Measurements from ENCODE around the gene RNF151.

RNF151 gene

DNA sequence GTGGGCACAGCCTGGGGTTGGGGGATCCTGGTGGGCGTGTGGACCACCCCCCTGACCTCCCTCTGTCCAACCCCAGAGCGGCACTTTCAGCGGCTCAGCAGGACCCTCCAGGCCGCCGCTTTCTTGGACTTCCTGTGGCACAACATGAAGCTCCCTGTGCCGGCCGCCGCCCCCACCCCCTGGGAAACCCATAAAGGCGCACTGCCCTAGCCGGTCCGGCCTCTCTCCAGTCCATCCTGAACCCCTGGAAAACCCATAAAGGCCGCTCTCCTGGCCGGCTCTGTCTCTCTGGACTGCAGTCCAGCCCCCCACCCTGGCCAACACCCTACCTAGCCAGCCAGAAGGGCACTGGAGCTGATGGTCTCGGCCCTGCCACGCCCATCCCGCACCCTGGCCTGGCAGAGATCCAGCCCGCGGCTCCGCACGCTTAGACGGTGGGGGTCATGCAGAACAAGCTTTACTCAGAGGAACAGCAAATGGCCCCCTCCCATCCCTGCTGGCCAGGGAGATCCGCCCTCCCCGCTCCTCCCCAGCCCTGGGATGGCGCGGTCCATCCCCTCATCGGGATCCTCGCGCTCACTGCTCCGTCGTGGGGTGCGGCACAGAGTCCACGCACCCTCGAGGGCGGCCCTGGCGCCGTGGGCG lies 11.9 kb downstream of the RNF151 start:
- no peak for DNase-seq

GRCh38 chr16:1979271-1980029 lies 12.8 kb downstream of the RNF151 start:
- peak; percentile 28 to 82 for DNase-seq

- peak in 1 of 2 experiments; percentile 53 for DNase-seq
Observed at GRCh38 chr16:1980030-1980769, 13.5 kb downstream of the RNF151 start.

- no peak for DNase-seq
Observed at GRCh38 chr16:1980770-1981087, 14.1 kb downstream of the RNF151 start.

DNA sequence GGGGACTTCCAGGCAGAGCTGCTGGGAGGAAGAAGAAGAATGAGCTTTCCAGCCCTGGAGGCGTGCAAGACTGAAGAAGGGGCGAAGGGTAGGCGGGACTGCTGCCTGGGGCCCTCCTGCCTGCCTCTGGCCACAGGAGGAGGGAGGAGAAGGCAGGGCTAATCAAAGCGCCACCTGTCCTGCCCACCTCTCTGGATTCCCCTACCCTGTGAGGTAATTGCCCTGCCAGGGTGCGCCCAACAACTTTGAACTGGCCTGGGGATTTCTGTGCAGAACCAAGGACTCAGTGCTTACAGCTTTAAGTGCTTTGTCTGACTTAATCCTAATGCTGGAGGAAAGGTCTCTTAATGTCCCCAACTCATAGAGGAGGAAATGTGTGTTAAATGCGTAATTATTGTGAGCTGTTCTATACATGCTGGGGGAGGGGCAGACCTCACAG lies 14.8 kb downstream of the RNF151 start, which contains the start of gene NOXO1:
Gene NOXO1, minus strand, starts transcription at position 72 of the 439 bp plus-strand sequence. CDS start 290 bp downstream, outside the sequence.
- peak in 1 of 2 experiments; percentile 60 for DNase-seq

- DNase-seq = peak; percentile 83 to 88
Observed at GRCh38 chr16:1982013-1982433, 15.4 kb downstream of the RNF151 start.

DNA sequence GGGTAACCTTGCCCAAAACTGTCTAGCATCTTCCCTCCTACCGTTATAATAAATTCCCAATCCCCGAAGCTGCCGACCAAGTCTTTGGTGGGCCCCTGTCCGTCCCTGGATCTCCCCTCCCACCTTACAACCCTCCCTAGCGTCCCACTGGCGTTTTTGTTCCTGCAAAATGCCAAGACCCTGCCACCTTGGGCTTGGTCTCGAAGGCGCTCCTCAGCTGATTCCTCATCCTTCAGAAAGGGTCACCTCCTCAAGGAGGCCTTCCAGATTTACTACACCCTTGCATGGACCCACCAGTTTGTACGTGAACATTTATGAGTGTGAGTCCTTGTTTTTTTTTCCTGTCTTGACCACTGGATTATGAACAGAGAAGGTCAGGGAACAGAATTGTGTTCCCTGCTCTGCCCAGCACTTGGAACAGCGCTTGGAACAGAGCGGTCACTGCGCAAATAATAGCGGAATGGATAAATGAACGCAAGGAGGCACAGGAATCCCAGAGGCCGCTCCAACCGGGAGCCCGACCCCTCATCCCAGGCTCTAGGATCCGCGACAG lies 16.4 kb downstream of the RNF151 start:
- DNase-seq = no peak

DNA sequence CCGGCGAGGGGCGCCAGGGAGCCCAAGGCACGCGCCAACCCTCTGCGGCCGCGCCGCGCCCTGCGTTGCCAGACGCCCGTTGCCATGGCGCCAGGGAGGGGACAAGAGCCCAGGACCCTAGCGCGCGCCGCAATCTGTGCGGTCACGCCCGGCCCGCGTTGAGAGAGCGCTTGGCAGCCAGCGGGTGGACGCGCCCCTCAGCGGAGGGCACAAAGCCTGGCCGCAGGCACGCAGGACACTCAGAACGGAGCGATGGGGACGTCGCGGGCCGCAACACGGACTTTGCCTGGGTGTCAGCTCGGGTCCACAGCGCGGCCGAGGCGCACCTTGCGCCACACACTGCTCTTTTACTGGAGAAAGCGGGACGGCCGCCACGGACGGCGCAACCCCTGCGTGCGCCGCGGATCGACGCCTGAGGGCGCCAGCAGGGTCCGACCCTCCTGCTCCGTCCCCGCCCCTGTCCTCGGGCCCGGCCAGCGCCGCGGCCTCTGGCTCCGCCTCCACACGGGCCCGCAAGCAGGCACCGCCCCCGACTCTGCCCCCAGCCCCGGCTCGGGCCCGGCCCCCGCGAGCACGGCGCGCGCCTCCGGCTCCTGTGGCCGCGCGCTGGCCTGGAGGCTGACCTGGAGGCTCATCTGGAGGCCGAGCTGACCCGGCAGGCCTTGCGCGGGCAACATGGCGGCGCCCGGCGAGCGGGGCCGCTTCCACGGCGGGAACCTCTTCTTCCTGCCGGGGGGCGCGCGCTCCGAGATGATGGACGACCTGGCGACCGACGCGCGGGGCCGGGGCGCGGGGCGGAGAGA lies 17.1 kb downstream of the RNF151 start, which contains the start of gene GFER:
Gene GFER, plus strand, starts transcription at position 650 of the 803 bp plus-strand sequence. Its CDS starts 26 bp downstream, at position 676.
- DNase-seq = peak; percentile 70 to 89

DNA sequence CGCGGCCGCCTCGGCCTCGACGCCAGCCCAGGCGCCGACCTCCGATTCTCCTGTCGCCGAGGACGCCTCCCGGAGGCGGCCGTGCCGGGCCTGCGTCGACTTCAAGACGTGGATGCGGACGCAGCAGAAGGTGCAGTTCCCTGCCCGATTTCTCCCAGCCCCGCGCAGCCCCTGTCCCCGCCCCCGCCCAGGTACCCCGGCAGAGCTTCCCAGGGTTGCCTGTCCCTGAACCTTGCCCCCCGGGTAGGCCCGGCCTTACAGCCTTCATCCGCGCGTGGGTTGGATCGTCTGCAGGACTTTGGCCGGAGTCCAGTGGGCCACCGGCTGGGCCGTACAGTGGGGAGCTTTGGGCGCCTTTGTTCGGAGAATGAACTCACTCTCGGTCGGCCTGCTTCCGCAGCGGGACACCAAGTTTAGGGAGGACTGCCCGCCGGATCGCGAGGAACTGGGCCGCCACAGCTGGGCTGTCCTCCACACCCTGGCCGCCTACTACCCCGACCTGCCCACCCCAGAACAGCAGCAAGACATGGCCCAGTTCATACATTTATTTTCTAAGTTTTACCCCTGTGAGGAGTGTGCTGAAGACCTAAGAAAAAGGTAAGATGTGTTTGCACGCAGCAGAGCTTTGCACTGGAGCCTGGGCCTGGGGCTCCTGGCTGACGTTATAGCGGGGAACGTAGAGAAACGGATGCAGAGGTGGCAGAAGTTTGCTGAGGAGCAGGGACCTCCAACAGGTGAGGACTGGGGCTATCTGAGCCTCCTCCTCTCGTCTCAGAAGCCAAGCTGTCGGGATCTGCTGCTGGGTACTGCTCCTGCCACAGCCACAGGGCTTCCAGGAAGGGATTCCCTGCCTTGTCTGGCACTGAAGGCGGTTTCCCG lies 17.9 kb downstream of the RNF151 start:
- peak in 1 of 2 experiments; percentile 58 for DNase-seq

DNA sequence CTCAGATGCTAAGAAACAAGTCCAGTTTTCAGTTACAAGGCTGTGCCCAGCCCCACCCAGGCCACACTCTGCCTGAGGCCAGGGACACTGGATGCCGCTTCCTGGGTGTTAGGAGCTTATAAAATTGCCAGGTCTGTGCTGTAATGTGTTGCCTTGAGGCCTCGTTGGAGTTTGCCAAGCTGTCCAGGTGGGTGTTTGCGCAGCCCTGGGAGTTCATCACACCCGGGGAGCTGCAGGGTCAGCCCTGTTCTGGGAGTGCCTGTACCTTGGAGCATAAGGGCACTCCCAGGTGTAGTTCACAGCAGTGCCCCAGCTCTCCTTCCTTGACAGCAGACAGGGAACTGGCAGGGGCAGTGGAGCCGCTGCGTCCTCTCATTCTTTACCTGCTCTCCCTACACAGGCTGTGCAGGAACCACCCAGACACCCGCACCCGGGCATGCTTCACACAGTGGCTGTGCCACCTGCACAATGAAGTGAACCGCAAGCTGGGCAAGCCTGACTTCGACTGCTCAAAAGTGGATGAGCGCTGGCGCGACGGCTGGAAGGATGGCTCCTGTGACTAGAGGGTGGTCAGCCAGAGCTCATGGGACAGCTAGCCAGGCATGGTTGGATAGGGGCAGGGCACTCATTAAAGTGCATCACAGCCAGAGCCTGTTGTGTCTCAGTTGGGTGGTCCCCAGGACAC lies 19.0 kb downstream of the RNF151 start:
- no peak for DNase-seq

GRCh38 chr16:1987198-1987597 lies 20.5 kb downstream of the RNF151 start:
- no peak for DNase-seq

DNA sequence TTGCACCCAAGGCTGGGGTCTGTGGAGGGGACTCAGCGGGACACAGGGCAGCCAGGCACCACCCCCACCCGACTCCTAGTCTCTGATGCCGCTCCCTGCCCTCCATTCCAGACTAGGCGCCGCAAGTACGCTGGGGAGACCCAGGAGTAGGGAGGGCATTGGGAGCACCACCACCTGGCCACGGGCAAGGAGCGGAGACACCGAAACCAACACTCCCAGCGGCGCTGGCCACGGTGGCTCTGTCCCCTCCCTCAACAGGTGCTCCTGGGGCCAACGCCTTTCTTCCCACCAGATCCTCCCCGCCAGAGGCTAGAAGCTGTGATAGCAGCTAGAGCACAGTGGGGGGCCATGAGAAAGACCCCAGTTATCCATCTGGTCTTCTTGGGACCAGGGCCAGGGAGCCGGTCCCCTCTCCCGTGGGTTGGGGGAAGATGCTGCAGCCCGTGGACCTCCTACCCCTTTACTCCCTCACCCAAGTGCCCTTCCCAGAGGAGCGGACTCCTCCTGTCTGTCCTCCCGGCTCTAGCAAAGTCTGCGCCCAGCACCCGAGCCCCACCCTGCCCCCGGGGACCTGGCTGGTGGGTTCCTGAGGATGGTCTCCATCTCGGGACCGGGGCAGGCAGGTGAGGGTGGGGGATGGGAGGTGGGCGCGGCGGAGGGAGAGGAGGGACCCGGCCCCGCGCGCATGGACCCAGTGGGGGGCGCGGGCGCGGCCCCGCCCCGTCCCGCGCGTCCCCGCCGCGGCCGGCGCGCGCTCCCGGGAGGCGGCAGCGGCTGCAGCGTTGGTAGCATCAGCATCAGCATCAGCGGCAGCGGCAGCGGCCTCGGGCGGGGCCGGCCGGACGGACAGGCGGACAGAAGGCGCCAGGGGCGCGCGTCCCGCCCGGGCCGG lies 22.8 kb downstream of the RNF151 start, which contains the start of gene SYNGR3:
Gene SYNGR3, plus strand, starts transcription at position 762 of the 892 bp plus-strand sequence. CDS start 133 bp downstream, outside the sequence.
- peak in 1 of 2 experiments; percentile 49 for DNase-seq

DNA sequence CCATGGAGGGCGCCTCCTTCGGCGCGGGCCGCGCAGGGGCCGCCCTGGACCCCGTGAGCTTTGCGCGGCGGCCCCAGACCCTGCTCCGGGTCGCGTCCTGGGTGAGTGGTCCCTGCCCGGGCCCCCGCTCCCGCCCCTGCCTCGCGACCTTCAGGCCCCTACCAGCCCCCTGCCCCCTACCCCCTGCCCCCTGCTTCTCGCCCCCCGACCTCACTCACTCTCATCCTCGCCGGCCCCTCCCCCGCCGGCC lies 23.4 kb downstream of the RNF151 start:
- DNase-seq = no peak

- peak in 1 of 2 experiments; percentile 47 for DNase-seq
Observed at GRCh38 chr16:1990351-1991134, 23.9 kb downstream of the RNF151 start.

GRCh38 chr16:1991135-1991551 lies 24.5 kb downstream of the RNF151 start:
- DNase-seq = peak in 1 of 2 experiments; percentile 66

- DNase-seq = no peak
Observed at GRCh38 chr16:1991588-1991947, 24.9 kb downstream of the RNF151 start.

DNA sequence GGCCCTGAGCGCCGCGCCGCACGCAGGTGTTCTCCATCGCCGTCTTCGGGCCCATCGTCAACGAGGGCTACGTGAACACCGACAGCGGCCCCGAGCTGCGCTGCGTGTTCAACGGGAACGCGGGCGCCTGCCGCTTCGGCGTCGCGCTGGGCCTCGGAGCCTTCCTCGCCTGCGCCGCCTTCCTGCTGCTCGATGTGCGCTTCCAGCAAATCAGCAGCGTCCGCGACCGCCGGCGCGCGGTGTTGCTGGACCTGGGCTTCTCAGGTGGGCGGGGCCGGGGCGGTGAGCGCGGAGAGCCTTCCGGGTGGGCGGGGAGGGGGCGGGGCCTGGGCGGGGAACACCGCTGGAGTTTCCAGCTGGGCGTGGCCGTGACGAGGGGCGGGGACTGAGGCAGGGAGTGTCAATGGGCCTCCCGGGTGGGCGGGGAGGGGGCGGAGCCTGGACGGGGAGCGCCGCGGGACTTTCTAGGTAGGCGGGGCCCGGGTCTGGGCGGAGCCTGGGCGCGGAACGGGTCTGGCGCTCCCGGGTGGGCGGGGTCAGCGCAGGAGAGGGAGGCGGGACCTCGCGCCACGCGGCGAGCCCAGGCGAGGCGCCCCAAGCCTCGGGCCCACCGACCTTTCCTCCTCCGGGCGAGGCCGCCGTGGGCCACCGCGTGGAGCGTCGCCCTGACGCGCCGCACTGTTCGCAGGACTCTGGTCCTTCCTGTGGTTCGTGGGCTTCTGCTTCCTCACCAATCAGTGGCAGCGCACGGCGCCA lies 25.5 kb downstream of the RNF151 start:
- peak in 1 of 2 experiments; percentile 92 for DNase-seq
